ENCODE measurements around the gene IL10RB.

IL10RB gene

DNA sequence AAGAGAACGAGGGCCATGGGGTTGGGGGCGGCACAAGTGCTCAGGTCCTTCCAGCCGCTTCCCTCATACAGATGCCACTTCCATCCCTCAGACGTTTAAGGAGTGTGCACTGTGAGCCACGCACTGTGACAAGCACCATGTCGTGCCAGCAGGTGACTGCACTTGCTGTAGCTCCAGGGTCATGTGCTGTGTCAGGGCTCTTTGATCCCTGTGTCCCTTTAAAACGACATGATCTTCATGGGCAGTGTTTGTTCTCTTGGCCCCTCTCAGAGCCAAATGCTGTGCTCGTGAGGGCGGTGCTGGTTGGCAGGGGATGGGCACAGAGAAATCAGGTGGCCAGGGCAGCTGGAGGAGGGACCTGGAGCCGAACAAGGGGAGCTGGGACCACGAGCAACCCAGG, 19.9 kb downstream of the IL10RB start:
- TF ChIP-seq, protein P1, sequence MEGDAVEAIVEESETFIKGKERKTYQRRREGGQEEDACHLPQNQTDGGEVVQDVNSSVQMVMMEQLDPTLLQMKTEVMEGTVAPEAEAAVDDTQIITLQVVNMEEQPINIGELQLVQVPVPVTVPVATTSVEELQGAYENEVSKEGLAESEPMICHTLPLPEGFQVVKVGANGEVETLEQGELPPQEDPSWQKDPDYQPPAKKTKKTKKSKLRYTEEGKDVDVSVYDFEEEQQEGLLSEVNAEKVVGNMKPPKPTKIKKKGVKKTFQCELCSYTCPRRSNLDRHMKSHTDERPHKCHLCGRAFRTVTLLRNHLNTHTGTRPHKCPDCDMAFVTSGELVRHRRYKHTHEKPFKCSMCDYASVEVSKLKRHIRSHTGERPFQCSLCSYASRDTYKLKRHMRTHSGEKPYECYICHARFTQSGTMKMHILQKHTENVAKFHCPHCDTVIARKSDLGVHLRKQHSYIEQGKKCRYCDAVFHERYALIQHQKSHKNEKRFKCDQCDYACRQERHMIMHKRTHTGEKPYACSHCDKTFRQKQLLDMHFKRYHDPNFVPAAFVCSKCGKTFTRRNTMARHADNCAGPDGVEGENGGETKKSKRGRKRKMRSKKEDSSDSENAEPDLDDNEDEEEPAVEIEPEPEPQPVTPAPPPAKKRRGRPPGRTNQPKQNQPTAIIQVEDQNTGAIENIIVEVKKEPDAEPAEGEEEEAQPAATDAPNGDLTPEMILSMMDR (conservative IDR thresholded peaks at IDR 0.05; ENCODE audit: low read depth), result no peak
- CTCF ChIA-PET, result no interaction called here
- peak overlapping the region; percentile 77 for H3K27ac ChIP-seq

DNA sequence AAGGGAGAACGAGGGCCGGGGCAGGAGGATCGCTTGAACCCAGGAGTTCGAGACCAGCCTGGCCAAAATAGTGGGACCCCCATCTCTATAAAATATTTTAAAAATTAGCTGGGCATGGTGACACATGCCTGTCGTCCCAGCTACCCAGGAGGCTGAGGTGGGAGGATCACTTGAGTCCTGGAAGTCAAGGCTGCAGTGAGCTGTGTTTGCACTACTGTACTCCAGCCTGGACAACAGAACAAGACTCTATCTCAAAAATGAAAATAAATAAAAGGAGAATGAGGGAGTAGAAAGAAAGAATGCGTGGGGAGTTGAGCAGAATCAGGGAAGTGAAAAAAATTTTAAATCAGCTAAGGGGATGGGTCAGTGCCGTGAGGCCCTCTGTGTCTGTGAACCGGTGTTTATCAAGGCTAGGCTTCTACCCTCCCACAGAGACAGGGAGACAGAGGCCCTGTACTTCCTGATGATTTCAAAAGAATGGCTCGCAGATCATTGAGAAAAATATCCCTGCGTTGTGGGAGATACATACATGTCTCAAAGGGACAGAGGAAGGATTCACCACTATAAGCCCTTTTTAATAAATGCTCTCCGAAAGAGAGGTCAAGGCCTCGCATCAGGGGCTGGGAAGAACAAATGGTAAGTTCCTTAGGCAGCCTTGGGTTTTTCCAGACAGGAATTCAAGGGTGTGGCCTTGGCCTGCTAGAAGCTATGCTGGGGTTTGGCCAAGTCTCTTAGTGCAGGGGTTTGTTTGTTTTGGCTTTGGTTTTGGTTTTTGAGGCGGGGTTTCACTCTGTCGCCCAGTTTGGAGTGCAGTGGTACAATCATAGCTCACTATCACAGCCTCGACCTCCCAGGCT, 20.7 kb downstream of the IL10RB start:
- CTCF ChIA-PET, result interaction anchor here (0.7 kb wide), 2 partner anchors 90 to 158 kb away, joined by 3 read pairs; no protein-coding TSS in a partner anchor
- DNase-seq (ENCODE audit: low spot score), result peak; percentile 35

More for the DNA sequence above, 19.9 kb downstream of the IL10RB start:
- POLR2A ChIA-PET (ENCODE audit: low non-redundant PET), result no interaction called here
- no peak for DNase-seq (ENCODE audit: low spot score)

DNA sequence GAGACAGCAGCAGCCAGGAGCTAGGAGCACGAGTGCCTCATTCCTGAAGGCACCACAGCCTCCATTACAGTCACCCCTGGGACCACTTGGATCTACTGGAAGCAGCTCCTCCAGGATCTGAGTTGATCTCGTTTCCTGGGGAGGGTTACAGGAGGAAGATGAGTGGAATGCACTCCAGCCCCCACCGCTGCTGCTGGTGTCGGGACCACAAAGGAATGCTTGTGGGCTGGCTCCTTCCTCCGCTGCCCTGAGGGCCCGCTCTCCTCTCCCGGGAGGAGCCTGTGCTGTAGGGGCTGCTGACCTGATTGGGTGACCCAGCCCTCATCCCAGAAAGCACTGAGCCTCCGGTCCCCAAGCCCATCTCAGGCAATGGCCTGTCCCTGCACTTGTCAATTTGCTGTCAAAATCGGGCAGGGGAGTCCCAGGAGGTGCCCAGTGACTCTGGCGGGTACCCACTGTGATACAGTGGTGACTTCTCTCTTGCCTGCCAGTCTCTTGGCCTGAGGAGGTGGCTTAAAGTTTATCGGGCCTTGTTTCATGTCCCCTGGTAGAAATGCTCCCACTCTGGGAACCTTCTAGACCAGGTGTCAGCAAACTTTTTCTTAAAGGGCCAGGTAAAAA, 23.1 kb downstream of the IL10RB start:
- peak overlapping the region; percentile 18; the same call in 1 of the 2 replicates for H3K27ac ChIP-seq
- TF ChIP-seq, protein P1 (conservative IDR thresholded peaks at IDR 0.05; ENCODE audit: low read depth), result no peak
- ChIA-PET POLR2A (ENCODE audit: low non-redundant PET) (no interaction called here), CTCF (interaction anchor here (1.2 kb wide), 1 partner anchor 72 kb away, joined by 7 read pairs; no protein-coding TSS in a partner anchor)
- DNase-seq (ENCODE audit: low spot score), result no peak

More for the DNA sequence above, 20.7 kb downstream of the IL10RB start:
- TF ChIP-seq, protein P1 (conservative IDR thresholded peaks at IDR 0.05; ENCODE audit: low read depth), result no peak
- H3K27ac ChIP-seq, result peak overlapping the region; percentile 77
- POLR2A ChIA-PET (ENCODE audit: low non-redundant PET), result no interaction called here

DNA sequence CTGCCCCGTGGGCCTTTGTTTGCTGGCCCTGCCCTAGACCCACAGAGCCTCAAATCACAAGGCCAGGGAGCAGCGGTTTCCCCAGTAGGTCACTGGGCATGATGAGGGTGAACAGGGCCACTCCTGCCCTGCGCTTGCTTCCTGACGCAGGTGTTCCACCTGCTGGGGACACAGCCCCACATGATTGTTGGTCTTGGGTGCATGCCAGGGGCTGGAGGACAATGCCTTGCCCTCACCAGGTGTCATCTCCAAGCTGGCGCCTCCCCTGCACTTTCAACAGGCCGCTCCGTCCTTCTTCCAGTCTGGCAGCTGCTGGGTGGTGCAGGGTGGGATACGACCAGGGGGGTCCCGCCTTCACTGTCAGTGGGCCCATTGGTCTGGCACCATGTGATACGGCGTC, 24.3 kb downstream of the IL10RB start:
- ChIA-PET CTCF (no interaction called here), POLR2A (ENCODE audit: low non-redundant PET) (no interaction called here)
- no peak for DNase-seq (ENCODE audit: low spot score)
- H3K27ac ChIP-seq, result no peak overlapping the region
- TF ChIP-seq, protein P1 (conservative IDR thresholded peaks at IDR 0.05; ENCODE audit: low read depth), result no peak

DNA sequence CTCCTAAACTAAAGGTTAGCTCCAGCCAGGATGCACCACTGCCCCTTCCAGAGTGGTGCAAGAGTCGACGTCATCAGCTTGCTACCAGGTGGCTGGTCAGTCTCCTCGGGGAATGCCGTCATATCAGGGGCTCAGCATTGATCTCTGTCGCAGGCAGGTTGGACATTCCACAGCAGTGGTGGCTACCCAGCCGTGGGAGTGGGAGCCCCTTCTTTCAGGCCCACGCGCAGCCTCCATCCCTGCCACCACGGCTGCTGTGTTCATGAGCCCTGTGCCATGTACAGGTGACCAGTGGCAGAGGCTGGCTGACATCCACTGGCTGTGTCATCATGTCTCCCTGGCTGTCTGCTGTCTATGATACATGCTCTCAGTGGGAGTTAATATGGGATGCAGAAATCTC, 25.5 kb downstream of the IL10RB start:
- TF ChIP-seq, protein P1 (conservative IDR thresholded peaks at IDR 0.05; ENCODE audit: low read depth), result no peak
- ChIA-PET CTCF (no interaction called here), POLR2A (ENCODE audit: low non-redundant PET) (no interaction called here)
- H3K27ac ChIP-seq, result no peak overlapping the region
- no peak for DNase-seq (ENCODE audit: low spot score)

DNA sequence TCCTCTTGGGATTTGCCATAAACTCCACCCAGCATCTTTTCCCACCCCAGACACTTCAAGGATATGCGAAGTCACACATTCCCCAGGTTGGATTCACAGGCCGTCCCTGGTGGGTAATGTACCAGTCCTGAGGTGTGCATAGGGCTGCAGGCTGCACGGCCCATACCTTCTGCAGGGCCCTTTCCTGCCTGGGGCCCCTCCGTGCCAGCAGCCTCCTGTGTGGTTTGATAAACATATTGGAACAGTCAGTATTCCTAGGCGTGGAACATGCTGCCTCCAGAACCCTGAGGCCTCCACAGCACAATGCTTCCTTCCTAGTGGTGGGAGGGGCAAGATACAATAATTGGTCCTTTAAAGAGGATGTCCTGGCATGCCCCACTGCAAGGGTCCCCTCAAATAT, 26.6 kb downstream of the IL10RB start:
- CTCF ChIA-PET, result no interaction called here
- POLR2A ChIA-PET (ENCODE audit: low non-redundant PET), result no interaction called here
- no peak overlapping the region for H3K27ac ChIP-seq
- TF ChIP-seq, protein P1 (conservative IDR thresholded peaks at IDR 0.05; ENCODE audit: low read depth), result no peak
- no peak for DNase-seq (ENCODE audit: low spot score)

All from RWPE1 (cell line).